Activated CD4-positive, alpha-beta T cell treated with anti-CD3 and anti-CD28 coated beads for 4 hours (primary cell): ENCODE measurements around the gene TNFAIP1.
"Not testable (repeated sequence)": the region's sequence is repeated elsewhere in the genome, so short reads cannot be mapped to it uniquely, and the experiment has no call there.

Experiments
- DNase-seq, 2 donors: peaks; one replicate each; pipeline ENCODE4 v3.0.0-alpha.2; 2020

Gene TNFAIP1

DNA sequence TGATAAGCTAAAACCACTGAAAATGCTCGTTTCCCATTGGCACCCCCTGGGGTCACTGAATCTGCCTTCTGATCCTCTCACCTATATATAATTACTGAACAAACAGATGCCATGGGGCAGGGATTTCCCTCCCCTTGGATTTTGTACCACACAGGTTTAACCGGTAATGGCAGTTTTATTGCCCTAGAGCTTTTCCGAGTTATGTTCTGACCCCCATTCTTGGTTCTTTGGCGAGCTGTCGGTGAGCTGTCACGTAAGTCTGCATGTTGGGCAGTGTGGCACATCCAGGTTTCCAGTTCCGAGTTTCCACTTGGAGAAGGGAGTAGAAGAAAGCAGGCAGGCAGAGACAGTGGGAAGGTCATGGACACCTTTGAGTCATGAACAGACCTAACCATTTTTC is 9.4 kb upstream of the TNFAIP1 start:
- no peak for DNase-seq

DNA sequence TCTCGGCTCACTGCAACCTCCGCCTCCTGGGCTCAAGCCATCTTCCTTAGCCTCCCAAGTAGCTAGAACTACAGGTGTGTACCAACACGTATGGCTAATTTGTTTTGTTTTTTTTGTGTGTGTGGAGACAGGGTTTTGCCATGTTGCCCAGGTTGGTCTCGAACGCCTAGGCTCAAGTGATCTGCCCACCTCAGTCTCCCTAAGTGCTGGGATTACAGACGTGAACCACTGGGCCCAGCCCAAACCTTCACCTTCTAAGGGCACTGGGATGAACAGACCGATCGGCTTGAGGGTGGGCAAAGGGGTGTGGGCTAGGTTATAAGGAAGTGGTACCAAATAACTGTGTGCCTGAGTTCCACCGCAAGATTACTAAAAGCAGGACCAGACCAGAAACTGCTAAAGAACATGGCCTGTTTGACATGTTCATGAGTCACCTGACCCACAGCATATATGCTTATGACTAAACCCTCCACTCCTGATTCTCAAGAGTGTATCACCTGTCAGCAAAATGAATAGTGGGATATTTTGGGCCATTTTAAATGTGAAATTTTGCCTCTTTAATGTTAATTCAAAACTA is 8.4 kb upstream of the TNFAIP1 start:
- no peak for DNase-seq

DNA sequence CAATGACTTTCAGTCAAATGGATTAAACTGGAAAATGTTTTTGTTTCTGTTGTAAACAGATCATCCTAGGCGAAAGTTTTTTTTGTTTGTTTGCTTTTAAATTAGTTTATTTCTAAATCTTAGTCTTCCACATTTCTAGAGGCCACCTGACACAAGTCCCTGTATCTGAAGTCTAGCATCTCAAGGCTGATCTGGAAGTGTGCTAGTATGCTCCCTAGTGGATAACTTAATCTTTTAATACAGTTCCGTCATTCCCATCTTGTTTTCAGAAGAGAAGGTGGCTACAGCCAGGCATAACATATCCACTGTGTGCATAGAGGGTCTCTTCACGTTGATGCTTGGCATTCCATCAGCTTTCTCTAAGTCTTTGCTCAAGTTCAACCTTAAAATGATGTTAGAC is 7.9 kb upstream of the TNFAIP1 start:
- no peak for DNase-seq

DNA sequence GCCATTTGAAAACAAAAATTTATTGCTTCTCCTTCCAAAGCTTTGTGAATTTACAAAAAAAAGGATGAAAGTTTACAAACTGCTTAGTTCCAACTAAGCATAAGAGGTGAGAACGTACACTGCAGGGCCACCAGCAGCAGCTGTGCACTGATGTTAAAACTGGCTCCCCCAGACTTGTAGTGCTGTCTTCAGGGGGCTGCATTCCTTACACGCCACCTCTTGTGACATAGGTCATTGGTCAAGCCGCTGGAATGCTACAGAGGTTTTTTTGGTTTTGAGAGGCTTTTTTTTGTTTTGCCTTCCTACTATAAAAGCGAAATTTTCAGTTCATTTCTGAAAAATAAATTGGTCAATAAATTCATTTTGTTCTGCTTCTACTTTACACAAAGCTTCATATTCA is 7.2 kb upstream of the TNFAIP1 start:
- no peak for DNase-seq

DNA sequence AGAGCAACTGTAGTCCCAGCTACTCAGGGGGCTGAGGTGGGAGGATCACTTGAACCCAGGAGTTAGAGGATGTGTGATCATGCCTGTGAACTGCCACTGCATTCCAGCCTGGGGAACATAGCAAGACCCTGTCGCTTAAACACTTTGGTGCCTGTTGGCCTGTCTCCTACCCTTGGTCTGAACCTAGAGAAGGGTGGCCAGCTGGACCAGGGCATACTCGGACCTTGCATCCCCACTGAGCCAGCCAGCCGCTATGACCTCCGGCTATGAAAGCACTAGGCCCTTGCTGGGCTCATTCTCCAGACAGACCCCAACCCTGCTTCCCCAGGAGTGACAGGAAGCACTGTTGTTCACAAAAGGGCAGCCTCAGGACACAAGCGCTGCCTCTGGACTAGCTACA is 4.9 kb upstream of the TNFAIP1 start:
- DNase-seq, result no peak

DNA sequence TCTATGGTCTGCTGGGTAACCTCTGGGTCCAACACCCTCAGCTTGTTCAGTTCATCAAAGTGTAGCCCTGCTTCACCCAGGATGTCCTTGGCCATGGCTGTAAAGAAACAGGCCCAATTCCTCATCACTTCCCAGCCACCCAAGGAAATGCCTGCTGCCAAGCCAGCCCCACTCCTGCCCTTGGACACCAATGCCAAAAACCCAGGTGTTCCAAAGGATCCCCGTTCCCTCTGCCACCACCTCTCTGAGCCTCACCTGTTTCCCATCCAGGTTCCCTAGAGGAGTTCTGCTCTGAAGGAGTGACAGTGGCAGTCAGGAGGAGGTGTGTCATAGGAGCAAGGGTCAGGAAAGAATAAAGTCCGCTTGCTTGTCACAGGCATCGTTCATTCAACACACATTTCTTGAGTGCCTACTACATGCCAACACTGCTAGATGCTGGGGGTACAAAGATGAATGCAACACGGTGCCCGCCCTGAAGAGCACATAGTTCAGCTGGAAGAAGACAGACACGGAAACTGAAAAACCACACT is 3.6 kb upstream of the TNFAIP1 start:
- DNase-seq, result no peak

DNA sequence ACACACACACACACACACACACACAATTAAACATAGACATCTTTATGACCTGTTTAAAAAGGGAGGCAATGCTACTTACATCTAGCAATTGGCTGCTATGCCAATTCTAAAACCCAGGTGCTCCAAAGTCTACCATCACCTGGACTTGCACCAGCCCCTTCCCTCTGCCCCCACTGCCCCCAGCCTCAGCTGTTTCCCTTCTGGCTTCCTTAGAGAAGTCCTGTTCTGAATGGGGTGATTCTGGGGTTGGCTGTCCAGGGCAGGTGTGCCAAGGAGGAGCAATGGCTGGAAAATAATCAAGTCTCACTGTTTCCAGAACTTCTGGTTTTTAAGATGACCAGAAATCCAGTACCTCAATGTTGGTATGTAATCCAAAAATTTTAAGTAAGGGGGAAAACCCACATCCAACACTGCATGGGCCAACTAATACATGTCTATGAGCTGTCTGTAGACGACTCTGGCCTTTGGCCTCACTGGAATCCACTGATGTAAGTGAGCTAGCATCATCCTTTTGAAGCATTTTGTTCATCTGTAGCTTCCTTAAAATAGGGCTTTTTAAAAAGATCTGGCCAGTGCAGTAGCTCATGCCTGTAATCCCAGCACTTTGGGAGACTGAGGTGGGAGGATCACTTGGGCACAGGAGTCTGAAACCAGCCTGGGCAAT is 2.3 kb upstream of the TNFAIP1 start:
- DNase-seq, result no peak

DNA sequence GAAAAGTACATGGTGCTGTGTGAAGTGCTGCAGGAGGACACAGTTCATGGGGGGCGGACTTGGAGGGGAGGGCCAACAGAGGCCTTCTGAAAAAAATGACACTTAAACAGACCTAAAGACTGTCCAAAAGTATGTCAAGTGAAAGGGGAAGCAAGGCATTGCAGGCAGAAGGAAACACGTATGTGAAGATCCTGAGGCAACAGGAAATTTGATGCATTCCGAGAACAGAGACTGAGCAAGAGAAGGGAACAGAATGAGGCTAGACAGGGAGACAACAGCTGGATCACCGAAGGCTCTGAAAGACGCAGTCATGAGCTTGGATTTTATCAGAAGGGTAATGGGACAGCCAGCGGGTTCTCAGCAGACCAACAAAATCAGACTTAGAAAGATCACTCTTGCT is 1.4 kb upstream of the TNFAIP1 start:
- DNase-seq, result no peak

DNA sequence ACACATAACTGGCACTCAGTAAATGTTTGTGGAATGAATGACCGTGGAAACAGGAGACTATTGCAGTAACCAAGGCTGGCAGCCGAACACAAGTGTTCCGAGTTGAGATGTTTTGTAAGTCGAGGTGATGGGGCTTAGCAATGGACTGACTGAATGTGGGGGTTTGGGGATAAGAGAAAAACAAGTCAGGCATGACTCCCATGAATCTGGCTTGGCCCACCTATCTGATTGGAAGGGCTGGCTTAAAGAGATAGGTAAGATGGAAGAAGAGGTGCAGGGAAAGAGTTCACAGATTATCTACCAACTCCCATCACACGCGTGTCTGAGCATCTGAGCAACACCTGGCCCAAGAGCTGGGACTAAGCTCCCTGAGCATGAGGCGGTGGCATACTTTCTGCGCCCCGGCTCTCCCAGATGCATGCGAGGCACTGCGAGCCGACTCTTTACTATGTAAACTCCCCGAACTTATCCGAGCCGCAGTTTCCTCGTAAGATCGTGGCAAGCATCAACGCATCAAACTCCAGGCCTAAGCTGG is 828 bp upstream of the TNFAIP1 start:
- no peak for DNase-seq

DNA sequence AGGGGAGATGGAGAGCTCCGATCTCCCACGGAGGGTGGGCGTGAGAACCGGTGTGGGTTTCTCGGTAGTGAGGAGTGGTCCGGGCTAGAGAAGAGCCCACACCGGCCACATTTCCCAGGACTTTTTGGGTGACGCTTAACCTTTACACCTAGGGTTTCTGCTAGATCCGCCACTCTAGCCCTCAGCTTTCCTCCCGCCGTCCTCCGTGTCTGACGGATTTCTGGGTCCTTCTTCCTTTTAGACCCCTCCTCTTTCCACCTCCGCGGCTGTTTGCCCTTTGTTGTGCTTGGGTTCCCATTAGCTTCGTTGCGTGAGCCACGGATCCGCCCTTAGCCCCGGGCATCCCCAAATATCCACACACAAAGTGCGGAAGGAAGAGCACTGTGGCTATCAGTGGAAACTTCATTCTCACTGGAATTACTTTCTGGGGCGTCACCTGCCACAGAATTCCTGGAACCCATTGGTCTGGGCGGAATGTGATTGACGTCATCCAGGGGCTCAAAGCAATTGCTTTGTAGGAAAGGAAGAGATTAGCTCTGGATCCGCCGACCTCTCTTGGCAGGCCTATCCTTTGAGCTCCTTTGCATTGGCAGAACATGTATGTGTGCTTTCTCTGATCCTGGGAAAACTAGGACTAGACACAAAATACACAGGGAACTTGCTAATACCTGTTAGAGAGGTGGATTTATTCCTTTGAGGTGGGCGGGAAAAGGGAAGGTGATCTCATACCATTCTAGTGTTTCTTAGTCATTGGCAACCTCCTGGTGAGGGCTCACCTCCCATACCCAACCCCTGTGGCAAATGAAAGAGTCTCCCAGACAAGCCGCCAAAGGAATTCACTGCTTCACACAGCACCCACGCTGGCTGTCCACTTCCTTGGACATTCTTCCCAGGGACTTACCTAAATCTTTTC is 654 bp downstream of the TNFAIP1 start:
- DNase-seq, result peak; percentile 25 to 28

DNA sequence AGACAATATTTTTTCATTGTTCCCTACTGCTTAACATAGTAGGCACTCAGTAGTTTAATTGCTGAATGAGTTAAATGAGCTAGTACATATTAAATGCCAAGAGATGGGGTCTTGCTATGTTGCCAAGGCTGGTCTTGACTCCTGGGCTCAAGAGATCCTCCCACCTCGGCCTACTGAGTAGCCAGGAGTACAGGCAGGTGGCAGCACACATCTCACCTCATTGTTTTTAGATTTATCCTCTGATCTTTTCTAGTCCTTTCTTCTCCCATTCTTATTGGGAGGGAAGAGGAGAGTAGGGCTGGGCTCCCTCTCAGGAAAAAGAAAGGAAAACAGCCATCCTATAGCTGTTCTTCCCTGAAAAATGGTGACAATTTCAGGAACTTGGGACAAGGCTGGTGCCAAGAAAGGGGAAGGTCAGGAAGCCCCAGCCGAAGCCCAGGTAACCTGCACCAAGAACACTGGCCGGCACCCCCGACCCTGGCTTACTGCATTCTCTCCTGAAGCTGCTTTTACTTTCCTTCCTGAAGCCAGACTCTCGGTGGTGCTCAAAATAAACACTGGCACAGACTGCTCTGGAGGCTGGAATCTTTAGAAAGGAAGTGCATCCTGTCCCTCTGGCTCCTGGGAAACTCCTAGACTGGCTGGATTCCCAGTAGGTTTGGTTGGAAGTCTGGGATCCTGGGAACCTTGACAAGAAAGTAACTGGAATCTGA is 2.7 kb downstream of the TNFAIP1 start:
- DNase-seq, result no peak

DNA sequence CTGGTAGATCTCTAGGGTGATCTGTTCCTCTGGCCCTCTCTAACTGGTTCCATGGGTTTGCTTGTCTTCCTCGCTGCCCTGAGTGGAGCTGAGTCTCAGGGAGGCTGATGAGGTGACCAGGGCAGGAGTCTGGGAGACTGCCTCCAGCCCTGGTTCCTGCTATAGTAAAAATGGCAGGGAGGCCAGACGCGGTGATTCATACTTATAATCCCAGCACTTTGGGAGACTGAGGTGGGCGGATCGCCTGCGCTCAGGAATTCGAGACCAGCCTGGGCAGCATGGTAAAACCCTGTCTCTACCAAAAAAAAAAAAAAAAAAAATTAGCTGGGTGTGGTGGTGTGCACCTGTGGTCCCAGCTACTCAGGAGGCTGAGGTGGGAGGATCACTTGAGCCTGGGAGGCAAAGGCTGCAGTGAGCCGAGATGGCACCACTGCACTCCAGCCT is 3.2 kb downstream of the TNFAIP1 start:
- DNase-seq, result not testable (repeated sequence)

DNA sequence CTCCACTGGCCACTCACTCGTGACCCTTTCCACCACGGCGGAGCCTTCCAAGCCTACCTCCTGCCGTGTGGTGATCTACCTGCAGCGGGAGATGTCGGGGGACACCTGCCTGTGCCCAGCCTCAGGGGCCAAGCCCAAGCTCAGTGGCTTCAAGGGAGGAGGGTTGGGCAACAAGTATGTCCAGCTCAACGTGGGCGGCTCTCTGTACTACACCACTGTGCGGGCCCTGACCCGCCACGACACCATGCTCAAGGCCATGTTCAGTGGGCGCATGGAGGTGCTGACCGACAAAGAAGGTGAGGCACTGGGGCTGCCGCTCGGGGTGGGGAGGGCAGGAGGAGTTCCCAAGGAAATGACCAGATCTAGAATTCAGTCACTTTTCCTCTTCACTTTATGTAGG is 3.9 kb downstream of the TNFAIP1 start:
- DNase-seq, result no peak

DNA sequence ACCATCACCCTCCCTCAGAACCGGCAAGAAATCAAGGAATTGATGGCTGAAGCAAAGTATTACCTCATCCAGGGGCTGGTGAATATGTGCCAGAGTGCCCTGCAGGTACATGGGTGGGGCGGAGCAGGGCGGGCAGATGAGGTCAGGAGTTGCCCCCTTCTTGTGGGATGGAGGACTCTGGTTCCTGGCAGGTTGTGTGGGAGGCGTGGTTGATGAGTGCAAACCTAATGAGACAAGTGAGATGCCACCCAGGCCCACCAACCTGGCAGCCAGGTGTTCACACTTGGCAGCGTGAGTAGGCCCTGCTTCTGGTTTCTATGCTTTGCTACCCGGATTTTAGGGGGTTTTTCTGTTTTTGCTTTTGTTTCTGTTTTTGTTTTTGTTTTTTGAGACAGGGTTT is 4.8 kb downstream of the TNFAIP1 start:
- DNase-seq, result no peak

DNA sequence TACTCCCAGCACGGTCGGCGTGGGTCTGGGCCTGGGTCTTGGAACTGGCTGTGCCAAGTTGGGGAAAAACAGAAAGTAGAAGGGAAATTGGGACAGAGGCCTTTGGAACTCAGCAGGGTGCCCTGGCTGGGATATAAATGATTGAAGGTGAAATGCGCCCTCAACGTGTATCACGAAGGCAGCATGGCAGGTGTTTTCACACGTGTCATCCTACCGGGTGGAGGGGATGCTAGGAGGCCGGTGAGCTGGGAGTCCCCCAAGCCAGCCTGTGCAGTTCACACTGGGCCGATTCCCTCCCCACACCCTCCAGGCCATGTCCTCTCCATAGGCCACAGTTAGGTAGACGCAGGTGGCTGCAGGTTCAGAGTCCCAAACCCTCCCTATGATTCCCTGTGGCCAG is 6.0 kb downstream of the TNFAIP1 start:
- no peak for DNase-seq

DNA sequence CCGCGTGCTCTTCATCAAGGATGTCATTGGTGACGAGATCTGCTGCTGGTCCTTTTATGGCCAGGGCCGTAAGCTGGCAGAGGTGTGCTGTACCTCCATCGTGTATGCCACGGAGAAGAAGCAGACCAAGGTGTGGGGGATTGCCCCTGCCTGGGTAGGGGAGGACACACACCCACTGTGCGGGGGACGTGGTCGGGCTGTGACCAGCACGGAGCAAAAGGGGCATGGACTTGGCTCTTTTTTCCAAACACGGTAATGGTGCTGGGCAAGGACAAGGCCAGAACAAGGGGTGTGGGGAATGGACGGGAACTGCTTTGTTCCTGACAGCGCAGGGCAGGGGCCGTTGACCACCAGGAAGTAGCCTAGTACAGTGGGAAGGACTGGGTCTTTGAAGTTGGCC is 6.8 kb downstream of the TNFAIP1 start:
- DNase-seq, result no peak

DNA sequence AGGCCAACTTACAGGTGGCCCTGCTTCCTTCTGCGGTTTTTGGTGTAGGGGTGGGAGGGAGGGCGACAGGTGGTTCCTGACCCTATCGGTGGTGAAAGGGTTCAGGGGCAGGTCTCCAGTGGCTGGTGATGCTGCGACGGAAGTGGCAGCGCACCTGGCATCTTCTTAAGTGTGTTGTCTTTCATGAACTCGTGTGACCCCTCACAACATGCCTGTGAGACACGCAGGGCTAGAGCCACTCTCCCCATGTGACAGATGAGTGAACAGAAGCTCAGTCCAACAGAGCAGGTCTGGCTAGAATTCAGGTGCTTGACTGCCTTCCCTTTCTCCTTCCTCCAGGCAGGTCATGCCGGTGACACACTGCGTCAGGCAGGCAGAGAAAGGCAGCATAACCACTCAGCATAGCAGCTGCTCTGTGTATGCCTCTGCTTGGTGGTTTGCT is 8.0 kb downstream of the TNFAIP1 start:
- DNase-seq, result no peak

DNA sequence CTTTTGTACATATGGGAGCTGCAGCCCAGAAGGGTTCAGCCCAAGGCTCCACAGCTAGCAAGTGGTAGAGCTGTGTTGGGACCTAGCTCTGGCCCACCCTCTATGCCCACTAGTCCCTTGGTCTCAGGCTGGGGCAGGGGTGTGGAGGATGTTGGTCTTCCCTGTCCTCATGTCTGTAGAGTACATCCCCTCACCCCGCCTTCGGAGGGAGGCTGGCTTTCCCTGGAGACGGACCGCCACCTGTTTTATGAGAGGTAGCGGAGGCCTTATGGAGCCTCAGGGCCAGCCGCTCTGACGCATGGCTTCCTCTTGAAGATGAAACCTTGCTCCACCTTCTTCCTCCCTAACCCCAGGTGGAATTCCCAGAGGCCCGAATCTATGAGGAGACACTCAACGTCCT is 8.4 kb downstream of the TNFAIP1 start:
- DNase-seq, result no peak

DNA sequence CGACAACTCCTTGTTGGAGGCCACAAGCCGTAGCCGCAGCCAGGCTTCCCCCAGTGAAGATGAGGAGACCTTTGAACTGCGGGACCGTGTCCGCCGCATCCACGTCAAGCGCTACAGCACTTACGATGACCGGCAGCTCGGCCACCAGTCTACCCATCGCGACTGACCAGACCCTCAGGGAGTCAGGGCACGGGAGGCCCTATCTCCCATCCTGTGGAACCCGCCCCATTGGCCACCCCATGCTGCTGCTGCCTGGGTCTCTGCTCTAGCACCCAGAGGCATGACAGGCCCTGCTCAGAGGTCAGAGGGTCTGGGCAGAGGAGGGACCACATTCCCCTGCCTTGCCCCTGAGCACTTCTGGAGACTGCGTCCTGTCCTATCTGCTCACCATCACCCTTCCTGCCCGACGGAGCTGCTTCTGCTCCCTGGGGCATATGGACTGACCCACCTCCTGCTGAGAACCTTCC is 8.9 kb downstream of the TNFAIP1 start:
- DNase-seq, result no peak

DNA sequence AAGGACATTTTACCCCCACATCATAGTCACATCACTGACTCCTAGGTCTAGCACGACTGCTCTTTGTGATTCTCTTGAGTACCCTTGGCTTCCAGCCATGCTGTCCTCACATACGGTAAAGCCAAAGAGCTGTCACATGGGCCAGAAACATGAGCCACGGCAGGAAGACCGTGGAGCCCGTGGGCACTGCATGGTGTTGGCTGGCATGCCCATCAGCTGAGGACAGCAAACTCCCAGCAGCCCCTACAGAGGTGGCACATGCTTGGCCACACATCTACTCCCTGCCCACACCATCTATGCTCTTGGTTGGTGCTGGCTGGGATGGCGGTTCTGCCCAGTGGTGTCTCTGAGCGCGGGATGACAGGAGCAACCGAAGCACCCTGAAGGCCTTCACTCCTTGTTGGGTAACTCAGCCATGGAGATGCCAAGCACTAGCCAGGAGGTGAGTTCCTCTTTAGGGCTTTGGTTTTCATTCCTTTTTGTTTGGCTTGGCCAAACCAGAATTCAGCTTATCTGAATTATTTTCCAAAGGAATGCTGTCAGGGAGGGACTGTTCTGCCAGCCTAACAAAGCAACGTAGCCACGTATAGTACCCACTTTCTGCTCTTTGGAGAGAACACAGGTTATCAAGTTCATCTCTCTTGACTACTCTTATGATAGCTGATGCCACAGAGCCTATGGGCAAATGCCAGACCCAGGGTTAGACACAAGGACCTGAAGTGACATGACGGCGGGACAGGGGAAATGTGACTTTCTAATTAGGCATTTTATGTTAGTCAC is 10.0 kb downstream of the TNFAIP1 start:
- DNase-seq, result no peak

DNA sequence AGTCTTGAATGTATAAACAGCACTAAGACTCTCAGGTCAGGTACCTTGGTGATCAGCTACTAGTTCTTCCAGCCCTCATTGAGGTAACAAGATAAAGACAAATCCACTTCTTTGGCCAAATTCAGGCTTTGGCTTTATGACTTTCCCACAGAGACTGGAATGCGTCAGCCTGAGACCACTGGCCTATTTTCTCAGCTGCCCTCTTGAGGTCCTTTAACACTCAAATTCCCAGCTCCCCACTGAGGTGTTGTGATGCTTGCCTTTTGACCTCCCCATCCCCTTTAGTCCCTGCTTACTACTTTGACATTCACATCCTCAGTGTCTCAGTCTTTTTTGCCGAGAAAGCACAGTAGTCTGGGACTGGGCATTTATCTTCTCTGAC is 10.6 kb downstream of the TNFAIP1 start:
- DNase-seq, result no peak

DNA sequence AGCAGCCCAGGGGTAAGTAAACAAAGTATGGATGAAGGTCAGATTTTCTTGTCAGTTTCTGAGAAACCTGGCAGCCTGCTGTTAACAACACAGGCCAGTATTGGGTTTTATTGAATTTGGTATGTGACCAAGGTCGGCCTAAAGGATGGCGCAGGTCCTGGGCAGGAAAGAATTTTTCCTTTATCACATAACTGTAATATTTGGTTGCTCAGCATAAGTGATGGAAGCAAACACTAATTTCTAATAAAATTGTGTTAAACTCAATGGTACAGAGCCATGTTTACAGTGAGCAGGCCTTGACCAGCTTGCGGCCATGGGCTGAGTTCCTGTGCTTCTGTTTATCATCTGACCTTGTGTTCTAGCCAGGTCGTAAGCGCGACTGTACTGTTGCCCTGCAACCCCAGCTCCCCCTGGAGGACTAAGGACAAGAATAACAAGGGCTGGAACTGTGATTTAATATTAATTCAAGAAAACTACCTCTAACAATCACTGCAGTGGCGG is 11.2 kb downstream of the TNFAIP1 start:
- no peak for DNase-seq
